CD4-positive, CD25-positive, alpha-beta regulatory T cell (primary cell): ENCODE data around the gene KCTD18. TPM values are rescaled to one million over a fixed set of nuclear protein-coding genes. Genes with fewer than 3 reads are reported as not detected.

Source experiments
- ATAC-seq, 2 donors: fragments of 150-1000 bp; cut with Tn5 transposase; one replicate each; pipeline ENCODE4 v1.10.0; 2021; ENCODE audit warnings: low read depth in 2 of 2, moderate number of reproducible peaks in 2 of 2, moderate library complexity in 1 of 2
- DNase-seq, 3 donors: peaks; one replicate each; pipeline versions ENCODE4 v3.0.0 to v3.0.0-alpha.2; 2012 to 2022; ENCODE audit warnings: mixed read lengths in 1 of 3
- H3K27ac ChIP-seq: one replicate; pipeline ENCODE4 v1.7.0; 2013; ENCODE audit warnings: mild to moderate bottlenecking, low read length; ENCODE audit not compliant: insufficient read depth, poor library complexity, severe bottlenecking
- H3K27me3 ChIP-seq: one replicate; pipeline ENCODE4 v1.7.0; 2013; ENCODE audit warnings: low read length; ENCODE audit not compliant: control insufficient read depth, insufficient read depth
- H3K36me3 ChIP-seq: one replicate; pipeline ENCODE4 v1.7.0; 2013; ENCODE audit warnings: mild to moderate bottlenecking, low read length, moderate library complexity; ENCODE audit not compliant: control insufficient read depth, insufficient read depth
- H3K4me1 ChIP-seq: 2 replicates; pipeline ENCODE4 v1.7.0; 2013; ENCODE audit warnings: mild to moderate bottlenecking, low read length; ENCODE audit not compliant: insufficient read depth, control insufficient read depth, poor library complexity, severe bottlenecking
- H3K4me3 ChIP-seq: one replicate; pipeline ENCODE4 v1.7.0; 2013; ENCODE audit warnings: low read depth, mild to moderate bottlenecking, low read length, moderate library complexity
- H3K9me3 ChIP-seq, 2 experiments: 1 replicate in 1 of 2; 2 replicates in 1 of 2; pipeline ENCODE4 v1.7.0; 2013; ENCODE audit warnings: low read length in 2 of 2, mild to moderate bottlenecking in 1 of 2, moderate library complexity in 1 of 2; ENCODE audit not compliant: control insufficient read depth in 2 of 2
- H3K27ac Mint-ChIP-seq, 3 donors: one replicate each; pipeline ENCODE4 v1.8.0; 2020 to 2022; ENCODE audit warnings: mild to moderate bottlenecking in 3 of 3, mixed read lengths in 3 of 3, moderate library complexity in 2 of 3
- H3K27me3 Mint-ChIP-seq: one replicate; pipeline ENCODE4 v1.8.0; 2022; ENCODE audit warnings: mild to moderate bottlenecking, mixed read lengths
- H3K36me3 Mint-ChIP-seq: one replicate; pipeline ENCODE4 v1.8.0; 2020; ENCODE audit warnings: mixed read lengths
- H3K4me1 Mint-ChIP-seq, 4 donors: one replicate each; pipeline ENCODE4 v1.8.0; 2020 to 2022; ENCODE audit warnings: mixed read lengths in 4 of 4, mild to moderate bottlenecking in 1 of 4
- H3K4me3 Mint-ChIP-seq, 4 donors: one replicate each; pipeline ENCODE4 v1.8.0; 2020 to 2022; ENCODE audit warnings: mild to moderate bottlenecking in 4 of 4, mixed read lengths in 4 of 4, moderate library complexity in 3 of 4
- H3K9me3 Mint-ChIP-seq, 7 donors: one replicate each; pipeline ENCODE4 v1.8.0; 2020 to 2022; ENCODE audit warnings: mixed read lengths in 7 of 7, mild to moderate bottlenecking in 3 of 7, moderate library complexity in 2 of 7
- polyA plus RNA-seq, 4 donors: library from polyadenylated mRNA; unstranded; fragments of 300-500 nt; fragmentation: Illumina TruSeq; gene quantifications; one replicate each; pipeline ENCODE4 v1.2.3, GENCODE V29; 2021
- total RNA-seq: library from RNA; stranded (reverse); gene quantifications from one replicate; pipeline ENCODE4 v1.2.3, GENCODE V29; 2022

The KCTD18 gene
- total and polyA plus RNA-seq, 5 donors from 2014 or later: 15.4 to 18.9 (median 18.2) TPM

DNA sequence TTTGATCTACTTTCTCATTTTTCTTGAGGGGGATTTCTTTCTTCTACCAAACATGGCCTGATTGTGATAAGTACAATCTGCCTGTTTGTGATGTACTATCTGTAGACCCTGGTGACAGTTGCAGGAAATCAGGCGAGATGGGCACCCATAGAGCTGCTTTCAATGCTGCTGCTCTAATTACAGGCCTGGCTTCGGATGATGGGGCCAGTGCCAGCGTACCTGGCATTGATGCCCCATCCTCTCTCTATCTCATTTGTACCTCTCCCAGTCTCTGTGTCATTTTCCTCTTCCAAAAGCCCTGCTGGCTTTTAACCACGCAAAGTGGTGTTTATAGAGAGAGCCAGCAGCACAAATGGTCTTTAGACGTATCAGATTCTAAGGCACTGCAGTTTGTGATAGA is 69.9 kb downstream of the KCTD18 start:
- no peak for DNase-seq
- Mint-ChIP-seq H3K27ac (no peak overlapping the region), H3K9me3 (no peaks in the 10 kb centered on the region), H3K4me1 (peaks cover 0 to 9% (median 0%) of the 10 kb centered on the region in 4 donors), H3K27me3 (no peaks in the 10 kb centered on the region), H3K4me3 (no peak overlapping the region), H3K36me3 (peaks cover 7% of the 10 kb centered on the region)
- H3K9me3 ChIP-seq: no peaks in the 10 kb centered on the region
- H3K27ac ChIP-seq: no peak overlapping the region
- no peak for ATAC-seq
- no peaks in the 10 kb centered on the region for H3K27me3 ChIP-seq
- H3K4me3 ChIP-seq: no peak overlapping the region
- no peaks in the 10 kb centered on the region for H3K4me1 ChIP-seq
- H3K36me3 ChIP-seq: no peaks in the 10 kb centered on the region

Other genes starting within 250 kb of the KCTD18 start
- 19.2 TPM for gene SPATS2L, start 203.4 kb downstream of the KCTD18 start, total RNA-seq
- gene SPATS2L, start 203.4 kb downstream of the KCTD18 start, polyA plus RNA-seq: 10 to 100 TPM in 3 of 4 donors, 1 to 10 TPM in 1; 9.9 to 20.9 (median 17.8) TPM
- 4.2 TPM for gene SGO2, start 16.1 kb upstream of the KCTD18 start, total RNA-seq
- gene SGO2, start 16.1 kb upstream of the KCTD18 start, polyA plus RNA-seq: 1 to 10 TPM; 2.3 to 4.9 (median 2.8) TPM
- not detected for gene AOX1, start 75.9 kb upstream of the KCTD18 start, total RNA-seq
- not detected for gene AOX1, start 75.9 kb upstream of the KCTD18 start, polyA plus RNA-seq